ENCODE results near the gene MLNR. TPM values are rescaled to one million over a fixed set of nuclear protein-coding genes. Genes with fewer than 3 reads are reported as not detected.

Gene MLNR
- total RNA-seq, 1 experiment from 2014 or later: not detected

DNA sequence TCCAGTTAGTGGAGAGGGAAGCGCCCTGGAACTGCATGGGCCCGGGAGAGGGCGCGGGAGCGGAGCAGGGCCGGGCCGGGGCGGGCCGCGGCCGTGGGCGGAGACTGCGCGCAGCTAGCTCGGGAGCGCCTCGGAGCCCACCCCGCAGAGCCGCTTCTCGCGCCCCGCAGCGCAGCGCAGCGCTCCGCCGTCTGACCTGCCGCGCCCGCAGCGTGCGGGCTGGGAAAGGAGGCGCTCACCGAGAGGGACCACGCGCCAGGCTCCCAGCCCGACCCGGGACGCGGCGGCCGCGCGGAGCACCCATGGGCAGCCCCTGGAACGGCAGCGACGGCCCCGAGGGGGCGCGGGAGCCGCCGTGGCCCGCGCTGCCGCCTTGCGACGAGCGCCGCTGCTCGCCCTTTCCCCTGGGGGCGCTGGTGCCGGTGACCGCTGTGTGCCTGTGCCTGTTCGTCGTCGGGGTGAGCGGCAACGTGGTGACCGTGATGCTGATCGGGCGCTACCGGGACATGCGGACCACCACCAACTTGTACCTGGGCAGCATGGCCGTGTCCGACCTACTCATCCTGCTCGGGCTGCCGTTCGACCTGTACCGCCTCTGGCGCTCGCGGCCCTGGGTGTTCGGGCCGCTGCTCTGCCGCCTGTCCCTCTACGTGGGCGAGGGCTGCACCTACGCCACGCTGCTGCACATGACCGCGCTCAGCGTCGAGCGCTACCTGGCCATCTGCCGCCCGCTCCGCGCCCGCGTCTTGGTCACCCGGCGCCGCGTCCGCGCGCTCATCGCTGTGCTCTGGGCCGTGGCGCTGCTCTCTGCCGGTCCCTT, at the start of gene MLNR (continued):
- TF ChIP-seq ZNF317 (CRISPR knock-in tag; IDR thresholded peaks at IDR 0.05; ENCODE audit: borderline replicate concordance, low read depth) (0 out of 2 replicates have a peak, but pooled peaks have one; percentile 33), RORB (CRISPR knock-in tag; IDR thresholded peaks at IDR 0.05) (no peak), ETV6 (CRISPR knock-in tag; IDR thresholded peaks at IDR 0.05) (peak; percentile 70), ZNF423 (CRISPR knock-in tag; IDR thresholded peaks at IDR 0.05) (peak; percentile 85), ZNF416 (CRISPR knock-in tag; IDR thresholded peaks at IDR 0.05) (0 out of 2 replicates have a peak, but pooled peaks have one; percentile 41), SP1 (CRISPR knock-in tag; conservative IDR thresholded peaks at IDR 0.05) (peak; percentile 49), ZNF138 (CRISPR knock-in tag; conservative IDR thresholded peaks at IDR 0.05) (peak; percentile 26; the same call in 1 of the 2 replicates), NFE2L1 (CRISPR knock-in tag; IDR thresholded peaks at IDR 0.05) (peak; percentile 94), RELA (CRISPR knock-in tag; IDR thresholded peaks at IDR 0.05; ENCODE audit: borderline replicate concordance) (peak; percentile 21; the same call in 1 of the 2 replicates), ZNF263 (CRISPR knock-in tag; IDR thresholded peaks at IDR 0.05; ENCODE audit: low read depth) (no peak), SOX15 (CRISPR knock-in tag; IDR thresholded peaks at IDR 0.05) (no peak), PRRX2 (CRISPR knock-in tag; IDR thresholded peaks at IDR 0.05) (no peak)
- TF ChIP-seq, protein P1, sequence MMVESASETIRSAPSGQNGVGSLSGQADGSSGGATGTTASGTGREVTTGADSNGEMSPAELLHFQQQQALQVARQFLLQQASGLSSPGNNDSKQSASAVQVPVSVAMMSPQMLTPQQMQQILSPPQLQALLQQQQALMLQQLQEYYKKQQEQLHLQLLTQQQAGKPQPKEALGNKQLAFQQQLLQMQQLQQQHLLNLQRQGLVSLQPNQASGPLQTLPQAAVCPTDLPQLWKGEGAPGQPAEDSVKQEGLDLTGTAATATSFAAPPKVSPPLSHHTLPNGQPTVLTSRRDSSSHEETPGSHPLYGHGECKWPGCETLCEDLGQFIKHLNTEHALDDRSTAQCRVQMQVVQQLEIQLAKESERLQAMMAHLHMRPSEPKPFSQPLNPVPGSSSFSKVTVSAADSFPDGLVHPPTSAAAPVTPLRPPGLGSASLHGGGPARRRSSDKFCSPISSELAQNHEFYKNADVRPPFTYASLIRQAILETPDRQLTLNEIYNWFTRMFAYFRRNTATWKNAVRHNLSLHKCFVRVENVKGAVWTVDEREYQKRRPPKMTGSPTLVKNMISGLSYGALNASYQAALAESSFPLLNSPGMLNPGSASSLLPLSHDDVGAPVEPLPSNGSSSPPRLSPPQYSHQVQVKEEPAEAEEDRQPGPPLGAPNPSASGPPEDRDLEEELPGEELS (CRISPR knock-in tag; IDR thresholded peaks at IDR 0.05): peak; percentile 86
- TF ChIP-seq, protein P2, sequence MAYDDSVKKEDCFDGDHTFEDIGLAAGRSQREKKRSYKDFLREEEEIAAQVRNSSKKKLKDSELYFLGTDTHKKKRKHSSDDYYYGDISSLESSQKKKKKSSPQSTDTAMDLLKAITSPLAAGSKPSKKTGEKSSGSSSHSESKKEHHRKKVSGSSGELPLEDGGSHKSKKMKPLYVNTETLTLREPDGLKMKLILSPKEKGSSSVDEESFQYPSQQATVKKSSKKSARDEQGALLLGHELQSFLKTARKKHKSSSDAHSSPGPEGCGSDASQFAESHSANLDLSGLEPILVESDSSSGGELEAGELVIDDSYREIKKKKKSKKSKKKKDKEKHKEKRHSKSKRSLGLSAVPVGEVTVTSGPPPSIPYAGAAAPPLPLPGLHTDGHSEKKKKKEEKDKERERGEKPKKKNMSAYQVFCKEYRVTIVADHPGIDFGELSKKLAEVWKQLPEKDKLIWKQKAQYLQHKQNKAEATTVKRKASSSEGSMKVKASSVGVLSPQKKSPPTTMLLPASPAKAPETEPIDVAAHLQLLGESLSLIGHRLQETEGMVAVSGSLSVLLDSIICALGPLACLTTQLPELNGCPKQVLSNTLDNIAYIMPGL (CRISPR knock-in tag; IDR thresholded peaks at IDR 0.05): peak; percentile 90
- TF ChIP-seq, protein P3, sequence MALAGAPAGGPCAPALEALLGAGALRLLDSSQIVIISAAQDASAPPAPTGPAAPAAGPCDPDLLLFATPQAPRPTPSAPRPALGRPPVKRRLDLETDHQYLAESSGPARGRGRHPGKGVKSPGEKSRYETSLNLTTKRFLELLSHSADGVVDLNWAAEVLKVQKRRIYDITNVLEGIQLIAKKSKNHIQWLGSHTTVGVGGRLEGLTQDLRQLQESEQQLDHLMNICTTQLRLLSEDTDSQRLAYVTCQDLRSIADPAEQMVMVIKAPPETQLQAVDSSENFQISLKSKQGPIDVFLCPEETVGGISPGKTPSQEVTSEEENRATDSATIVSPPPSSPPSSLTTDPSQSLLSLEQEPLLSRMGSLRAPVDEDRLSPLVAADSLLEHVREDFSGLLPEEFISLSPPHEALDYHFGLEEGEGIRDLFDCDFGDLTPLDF (CRISPR knock-in tag; IDR thresholded peaks at IDR 0.05): peak; percentile 89; the same call in 1 of the 2 replicates
- TF ChIP-seq, protein P4, sequence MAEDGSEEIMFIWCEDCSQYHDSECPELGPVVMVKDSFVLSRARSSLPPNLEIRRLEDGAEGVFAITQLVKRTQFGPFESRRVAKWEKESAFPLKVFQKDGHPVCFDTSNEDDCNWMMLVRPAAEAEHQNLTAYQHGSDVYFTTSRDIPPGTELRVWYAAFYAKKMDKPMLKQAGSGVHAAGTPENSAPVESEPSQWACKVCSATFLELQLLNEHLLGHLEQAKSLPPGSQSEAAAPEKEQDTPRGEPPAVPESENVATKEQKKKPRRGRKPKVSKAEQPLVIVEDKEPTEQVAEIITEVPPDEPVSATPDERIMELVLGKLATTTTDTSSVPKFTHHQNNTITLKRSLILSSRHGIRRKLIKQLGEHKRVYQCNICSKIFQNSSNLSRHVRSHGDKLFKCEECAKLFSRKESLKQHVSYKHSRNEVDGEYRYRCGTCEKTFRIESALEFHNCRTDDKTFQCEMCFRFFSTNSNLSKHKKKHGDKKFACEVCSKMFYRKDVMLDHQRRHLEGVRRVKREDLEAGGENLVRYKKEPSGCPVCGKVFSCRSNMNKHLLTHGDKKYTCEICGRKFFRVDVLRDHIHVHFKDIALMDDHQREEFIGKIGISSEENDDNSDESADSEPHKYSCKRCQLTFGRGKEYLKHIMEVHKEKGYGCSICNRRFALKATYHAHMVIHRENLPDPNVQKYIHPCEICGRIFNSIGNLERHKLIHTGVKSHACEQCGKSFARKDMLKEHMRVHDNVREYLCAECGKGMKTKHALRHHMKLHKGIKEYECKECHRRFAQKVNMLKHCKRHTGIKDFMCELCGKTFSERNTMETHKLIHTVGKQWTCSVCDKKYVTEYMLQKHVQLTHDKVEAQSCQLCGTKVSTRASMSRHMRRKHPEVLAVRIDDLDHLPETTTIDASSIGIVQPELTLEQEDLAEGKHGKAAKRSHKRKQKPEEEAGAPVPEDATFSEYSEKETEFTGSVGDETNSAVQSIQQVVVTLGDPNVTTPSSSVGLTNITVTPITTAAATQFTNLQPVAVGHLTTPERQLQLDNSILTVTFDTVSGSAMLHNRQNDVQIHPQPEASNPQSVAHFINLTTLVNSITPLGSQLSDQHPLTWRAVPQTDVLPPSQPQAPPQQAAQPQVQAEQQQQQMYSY (CRISPR knock-in tag; IDR thresholded peaks at IDR 0.05): peak; percentile 54; the same call in 1 of the 2 replicates
- TF ChIP-seq, protein P5, sequence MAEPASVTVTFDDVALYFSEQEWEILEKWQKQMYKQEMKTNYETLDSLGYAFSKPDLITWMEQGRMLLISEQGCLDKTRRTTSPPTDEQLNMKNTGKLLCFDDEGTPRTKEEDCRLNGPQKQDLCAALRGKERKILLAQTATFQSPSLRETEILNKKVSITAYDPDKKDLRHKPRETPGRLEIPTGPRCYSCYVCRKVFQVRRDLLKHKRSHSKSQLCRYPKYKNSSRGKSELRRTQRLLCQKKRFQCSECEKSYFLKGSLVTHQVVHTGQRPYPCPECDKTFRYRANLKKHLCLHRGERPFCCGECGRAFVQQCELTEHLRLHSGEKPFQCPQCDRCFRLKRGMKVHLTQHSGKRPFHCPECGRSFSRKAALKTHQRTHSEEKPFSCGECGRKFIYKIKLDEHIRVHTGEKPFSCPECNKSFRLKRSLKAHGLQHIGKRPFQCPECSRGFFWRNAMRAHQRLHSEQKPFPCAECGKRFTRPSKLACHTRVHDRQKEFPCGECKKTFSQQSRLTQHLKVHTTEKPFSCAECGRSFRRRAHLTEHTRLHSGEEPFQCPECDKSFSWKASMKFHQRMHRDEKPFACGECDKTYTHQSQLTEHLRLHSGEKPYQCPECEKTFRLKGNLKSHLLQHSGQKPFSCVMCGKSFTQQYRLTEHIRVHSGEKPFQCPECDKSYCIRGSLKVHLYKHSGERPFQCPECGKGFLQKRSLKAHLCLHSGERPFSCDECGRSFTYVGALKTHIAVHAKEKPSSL (CRISPR knock-in tag; conservative IDR thresholded peaks at IDR 0.05): no peak
- TF ChIP-seq, protein P6, sequence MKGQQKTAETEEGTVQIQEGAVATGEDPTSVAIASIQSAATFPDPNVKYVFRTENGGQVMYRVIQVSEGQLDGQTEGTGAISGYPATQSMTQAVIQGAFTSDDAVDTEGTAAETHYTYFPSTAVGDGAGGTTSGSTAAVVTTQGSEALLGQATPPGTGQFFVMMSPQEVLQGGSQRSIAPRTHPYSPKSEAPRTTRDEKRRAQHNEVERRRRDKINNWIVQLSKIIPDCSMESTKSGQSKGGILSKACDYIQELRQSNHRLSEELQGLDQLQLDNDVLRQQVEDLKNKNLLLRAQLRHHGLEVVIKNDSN (CRISPR knock-in tag; IDR thresholded peaks at IDR 0.05): peak; percentile 77
- TF ChIP-seq, protein P7, sequence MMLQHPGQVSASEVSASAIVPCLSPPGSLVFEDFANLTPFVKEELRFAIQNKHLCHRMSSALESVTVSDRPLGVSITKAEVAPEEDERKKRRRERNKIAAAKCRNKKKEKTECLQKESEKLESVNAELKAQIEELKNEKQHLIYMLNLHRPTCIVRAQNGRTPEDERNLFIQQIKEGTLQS (CRISPR knock-in tag; conservative IDR thresholded peaks at IDR 0.05): peak; percentile 76; the same call in 1 of the 2 replicates
- TF ChIP-seq, protein P8, sequence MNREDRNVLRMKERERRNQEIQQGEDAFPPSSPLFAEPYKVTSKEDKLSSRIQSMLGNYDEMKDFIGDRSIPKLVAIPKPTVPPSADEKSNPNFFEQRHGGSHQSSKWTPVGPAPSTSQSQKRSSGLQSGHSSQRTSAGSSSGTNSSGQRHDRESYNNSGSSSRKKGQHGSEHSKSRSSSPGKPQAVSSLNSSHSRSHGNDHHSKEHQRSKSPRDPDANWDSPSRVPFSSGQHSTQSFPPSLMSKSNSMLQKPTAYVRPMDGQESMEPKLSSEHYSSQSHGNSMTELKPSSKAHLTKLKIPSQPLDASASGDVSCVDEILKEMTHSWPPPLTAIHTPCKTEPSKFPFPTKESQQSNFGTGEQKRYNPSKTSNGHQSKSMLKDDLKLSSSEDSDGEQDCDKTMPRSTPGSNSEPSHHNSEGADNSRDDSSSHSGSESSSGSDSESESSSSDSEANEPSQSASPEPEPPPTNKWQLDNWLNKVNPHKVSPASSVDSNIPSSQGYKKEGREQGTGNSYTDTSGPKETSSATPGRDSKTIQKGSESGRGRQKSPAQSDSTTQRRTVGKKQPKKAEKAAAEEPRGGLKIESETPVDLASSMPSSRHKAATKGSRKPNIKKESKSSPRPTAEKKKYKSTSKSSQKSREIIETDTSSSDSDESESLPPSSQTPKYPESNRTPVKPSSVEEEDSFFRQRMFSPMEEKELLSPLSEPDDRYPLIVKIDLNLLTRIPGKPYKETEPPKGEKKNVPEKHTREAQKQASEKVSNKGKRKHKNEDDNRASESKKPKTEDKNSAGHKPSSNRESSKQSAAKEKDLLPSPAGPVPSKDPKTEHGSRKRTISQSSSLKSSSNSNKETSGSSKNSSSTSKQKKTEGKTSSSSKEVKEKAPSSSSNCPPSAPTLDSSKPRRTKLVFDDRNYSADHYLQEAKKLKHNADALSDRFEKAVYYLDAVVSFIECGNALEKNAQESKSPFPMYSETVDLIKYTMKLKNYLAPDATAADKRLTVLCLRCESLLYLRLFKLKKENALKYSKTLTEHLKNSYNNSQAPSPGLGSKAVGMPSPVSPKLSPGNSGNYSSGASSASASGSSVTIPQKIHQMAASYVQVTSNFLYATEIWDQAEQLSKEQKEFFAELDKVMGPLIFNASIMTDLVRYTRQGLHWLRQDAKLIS (CRISPR knock-in tag; IDR thresholded peaks at IDR 0.05; ENCODE audit: borderline replicate concordance): no peak
- TF ChIP-seq, protein P9, sequence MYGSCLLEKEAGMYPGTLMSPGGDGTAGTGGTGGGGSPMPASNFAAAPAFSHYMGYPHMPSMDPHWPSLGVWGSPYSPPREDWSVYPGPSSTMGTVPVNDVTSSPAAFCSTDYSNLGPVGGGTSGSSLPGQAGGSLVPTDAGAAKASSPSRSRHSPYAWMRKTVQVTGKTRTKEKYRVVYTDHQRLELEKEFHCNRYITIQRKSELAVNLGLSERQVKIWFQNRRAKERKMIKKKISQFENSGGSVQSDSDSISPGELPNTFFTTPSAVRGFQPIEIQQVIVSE (CRISPR knock-in tag; IDR thresholded peaks at IDR 0.05; ENCODE audit: borderline replicate concordance): no peak
